ENCODE measurements around the gene PROKR2.

The PROKR2 gene

GRCh38 chr20:5279661-5280060 is 37.1 kb downstream of the PROKR2 start:
- DNase-seq, result no peak

DNA sequence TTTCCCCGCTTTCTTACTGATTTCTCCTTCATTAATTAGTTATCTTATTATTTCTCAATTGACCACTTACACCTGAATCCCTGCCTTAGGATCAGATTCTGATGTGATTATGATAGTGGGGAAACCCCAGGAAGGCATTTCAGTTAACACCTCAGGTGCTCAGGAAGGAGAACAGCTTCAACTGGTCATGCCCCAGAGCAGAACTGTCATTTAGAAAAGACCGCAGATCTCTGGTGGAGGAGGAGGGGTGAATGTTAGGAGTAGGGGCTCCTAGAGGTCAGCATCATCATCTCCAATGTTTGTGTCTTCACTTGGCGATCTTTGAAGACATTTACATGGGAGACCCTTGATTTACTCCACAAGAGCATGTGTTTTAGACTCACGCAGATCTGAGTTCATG is 44.5 kb downstream of the PROKR2 start:
- DNase-seq, result no peak

DNA sequence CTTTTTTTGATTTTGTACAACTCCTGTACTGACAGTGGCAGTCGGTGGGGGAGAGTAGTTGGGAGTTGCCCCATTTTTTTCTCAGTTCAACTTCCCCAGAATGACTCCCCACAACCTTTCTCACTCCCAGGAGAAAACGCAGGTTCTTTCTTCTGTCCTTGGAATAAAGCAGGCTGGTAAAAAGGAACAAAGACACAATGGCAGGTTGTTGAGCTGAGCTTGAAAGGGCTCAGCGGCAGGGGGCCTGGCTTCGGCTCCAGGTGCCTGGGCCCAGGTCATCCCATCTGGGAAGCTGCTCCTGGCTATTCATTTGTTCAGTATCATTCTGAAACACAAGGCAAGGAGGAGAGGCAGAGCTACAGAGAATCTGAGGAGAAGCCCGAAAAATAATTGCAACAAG is 46.2 kb downstream of the PROKR2 start:
- DNase-seq, result no peak

- no peak for DNase-seq
These were observed 48.3 kb downstream of the PROKR2 start for GRCh38 chr20:5268449-5268848.

GRCh38 chr20:5267092-5267491 is 49.7 kb downstream of the PROKR2 start:
- no peak for DNase-seq
